Psoas muscle (tissue), 8 donors: Measurements from ENCODE around the gene VAMP2. TPM values are rescaled to one million over a fixed set of nuclear protein-coding genes. Genes with fewer than 3 reads are reported as not detected.

Experiments used
- ATAC-seq, 4 donors: fragments of 200-7000 bp; cut with Tn5 transposase; one replicate each; pipeline ENCODE4 v1.9.1; 2020; ENCODE audit warnings: moderate library complexity in 3 of 4, mild to moderate bottlenecking in 2 of 4
- DNase-seq, 2 donors: peaks; one replicate each; pipeline ENCODE4 v3.0.0-alpha.2; 2020
- H3K27ac ChIP-seq: fragments of 200-600 bp; one replicate; pipeline ENCODE4 v1.8.0; 2022
- H3K27me3 ChIP-seq, 3 donors: fragments of 200-600 bp in 1 of 3; one replicate each; pipeline versions ENCODE4 v1.6.1 to v1.8.0; 2013 to 2022; ENCODE audit warnings: low read length in 2 of 3, mild to moderate bottlenecking in 2 of 3, moderate library complexity in 1 of 3; ENCODE audit not compliant: insufficient read depth in 3 of 3
- H3K36me3 ChIP-seq, 2 donors: fragments of 200-600 bp in 1 of 2; one replicate each; pipeline versions ENCODE4 v1.6.1 to v1.8.0; 2013 to 2022; ENCODE audit warnings: low read depth in 1 of 2, mild to moderate bottlenecking in 1 of 2, moderate library complexity in 1 of 2; ENCODE audit not compliant: insufficient read depth in 1 of 2
- H3K4me1 ChIP-seq: fragments of 200-600 bp; one replicate; pipeline ENCODE4 v1.8.0; 2022
- H3K4me3 ChIP-seq: fragments of 200-600 bp; one replicate; pipeline ENCODE4 v1.8.0; 2022; ENCODE audit warnings: mild to moderate bottlenecking
- H3K9me3 ChIP-seq: fragments of 200-600 bp; one replicate; pipeline ENCODE4 v1.8.0; 2022
- WGBS, 3 donors: extraction: QIAGEN DNeasy Blood & Tissue Kit; methylation state at CpG; one replicate each; pipeline versions ENCODE4 v1.1.6 to v1.1.7; 2013; 5-methylcytosine and 5-hydroxymethylcytosine counted together
- intact Hi-C, 2 donors: fragments of 100-400 bp; cut with DNase I; formaldehyde crosslinking; loops; one replicate each; pipeline versions ENCODE4 v1.11.0 to v1.14.2; 2022
- polyA plus RNA-seq, 3 donors: library from polyadenylated mRNA; stranded (reverse); fragments of 200-250 nt; gene quantifications; one replicate each; pipeline ENCODE4 v1.2.3, GENCODE V29; 2013
- total RNA-seq, 4 donors: library from RNA; stranded (reverse); fragmentation: NEBNext Ultra II Directional in 2 of 4; extraction: Animal tissue kit (Norgen Biotek cat#: 25700) in 2 of 4; gene quantifications; one replicate each; pipeline versions ENCODE4 v1.2.1 to v1.2.4, GENCODE V29; 2021 to 2023
- TF ChIP-seq, protein P1 (sequence below): fragments of 200-600 bp; IDR thresholded peaks from one replicate; pipeline ENCODE4 v1.8.0; 2022; ENCODE audit warnings: antibody characterized with exemption
- donor health status: healthy with polysubstance abuse.
- donor health status: DM: no; HTN: no; CAD: no; lungs with moderate emphysema.
- donor health status: Bipolar disorder and iron deficiency.
- donor health status: healthy.
- donor health status: DM: yes; HTN: yes; CAD: no.
- donor health status: DM: no; HTN: no; CAD: no.
- donor health status: DM: no; HTN: no; CAD: no.
- donor health status: DM: yes; HTN: yes; CAD: no.

Gene VAMP2
- total and polyA plus RNA-seq, 7 donors = 33.2 to 59.2 (median 45.1) TPM

DNA sequence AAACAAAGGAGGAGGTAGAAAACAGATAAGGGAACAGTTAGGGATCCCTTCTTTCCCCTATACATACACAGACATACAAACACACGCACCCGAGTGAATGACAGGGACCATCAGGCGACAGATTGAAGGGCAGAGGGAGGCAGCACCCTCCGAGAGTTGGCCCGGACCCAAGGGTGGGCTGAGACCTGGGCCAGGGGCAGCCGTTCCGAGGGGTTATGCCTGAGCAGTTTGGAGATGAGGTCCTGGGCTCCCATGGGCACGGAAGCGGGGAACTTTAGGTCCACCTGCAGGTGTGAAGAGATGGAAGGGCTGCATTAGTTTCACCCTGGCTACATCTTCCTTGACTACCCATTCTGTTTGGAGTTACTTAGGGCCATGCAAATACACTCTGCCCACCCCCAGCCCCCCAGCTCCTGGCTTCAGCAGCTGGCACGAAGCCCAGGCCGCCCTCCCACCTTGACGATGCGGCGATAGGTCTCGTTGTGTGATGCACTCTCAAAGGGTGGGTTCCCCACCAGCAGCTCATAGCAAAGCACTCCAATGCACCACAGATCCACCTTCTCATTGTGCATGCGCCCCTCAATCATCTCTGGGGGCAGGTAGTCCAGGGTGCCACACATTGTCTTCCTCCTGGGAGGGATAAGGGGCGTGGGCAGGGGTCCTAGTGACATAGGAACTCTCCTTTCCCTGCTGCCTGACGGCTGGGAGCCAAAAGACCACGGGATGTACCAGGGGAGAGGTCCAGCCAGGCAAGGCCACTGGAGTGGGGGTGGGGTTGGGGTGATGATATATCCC is 42.2 kb upstream of the VAMP2 start:
- no peaks in the 10 kb centered on the region for H3K9me3 ChIP-seq
- 84 to 88% (median 86%) methylated on average over 19 of the region's 19 CpGs for WGBS, 3 donors
- no peaks in the 10 kb centered on the region for H3K27me3 ChIP-seq
- TF ChIP-seq, protein P1, sequence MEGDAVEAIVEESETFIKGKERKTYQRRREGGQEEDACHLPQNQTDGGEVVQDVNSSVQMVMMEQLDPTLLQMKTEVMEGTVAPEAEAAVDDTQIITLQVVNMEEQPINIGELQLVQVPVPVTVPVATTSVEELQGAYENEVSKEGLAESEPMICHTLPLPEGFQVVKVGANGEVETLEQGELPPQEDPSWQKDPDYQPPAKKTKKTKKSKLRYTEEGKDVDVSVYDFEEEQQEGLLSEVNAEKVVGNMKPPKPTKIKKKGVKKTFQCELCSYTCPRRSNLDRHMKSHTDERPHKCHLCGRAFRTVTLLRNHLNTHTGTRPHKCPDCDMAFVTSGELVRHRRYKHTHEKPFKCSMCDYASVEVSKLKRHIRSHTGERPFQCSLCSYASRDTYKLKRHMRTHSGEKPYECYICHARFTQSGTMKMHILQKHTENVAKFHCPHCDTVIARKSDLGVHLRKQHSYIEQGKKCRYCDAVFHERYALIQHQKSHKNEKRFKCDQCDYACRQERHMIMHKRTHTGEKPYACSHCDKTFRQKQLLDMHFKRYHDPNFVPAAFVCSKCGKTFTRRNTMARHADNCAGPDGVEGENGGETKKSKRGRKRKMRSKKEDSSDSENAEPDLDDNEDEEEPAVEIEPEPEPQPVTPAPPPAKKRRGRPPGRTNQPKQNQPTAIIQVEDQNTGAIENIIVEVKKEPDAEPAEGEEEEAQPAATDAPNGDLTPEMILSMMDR = no peak
- no peak overlapping the region for H3K27ac ChIP-seq
- no peak overlapping the region for H3K4me3 ChIP-seq
- no peak for DNase-seq
- H3K4me1 ChIP-seq = peaks cover 4% of the 10 kb centered on the region
- ATAC-seq = no peak
- intact Hi-C loops = no loop called here
- H3K36me3 ChIP-seq = no peaks in the 10 kb centered on the region

GRCh38 chr17:8192070-8192815 is 29.5 kb upstream of the VAMP2 start:
- ATAC-seq (peak; percentile 55 to 69 (median 62)), DNase-seq (peak; percentile 75 to 85)
- H3K4me1 ChIP-seq = peaks cover 22% of the 10 kb centered on the region
- no peaks in the 10 kb centered on the region for H3K36me3 ChIP-seq
- intact Hi-C loops = no loop called here
- peak overlapping the region; percentile 83 for H3K27ac ChIP-seq
- H3K9me3 ChIP-seq = no peaks in the 10 kb centered on the region
- TF ChIP-seq, protein P1 = no peak
- no peaks in the 10 kb centered on the region for H3K27me3 ChIP-seq
- WGBS, 3 donors = 9 to 13% (median 10%) methylated on average over 12 of the region's 12 CpGs
- peak overlapping the region; percentile 63 for H3K4me3 ChIP-seq

- Histone ChIP-seq H3K27me3 (no peaks in the 10 kb centered on the region), H3K4me1 (peaks cover 22% of the 10 kb centered on the region), H3K27ac (peak overlapping the region; percentile 96), H3K36me3 (no peaks in the 10 kb centered on the region), H3K9me3 (no peaks in the 10 kb centered on the region), H3K4me3 (peak overlapping the region; percentile 93)
- TF ChIP-seq, protein P1 = no peak
- ATAC-seq (no peak), DNase-seq (no peak)
- intact Hi-C loops = loop anchor here in 1 of 2 donors (2.0 kb wide), 1 partner anchor 58 kb away; the partner anchor contains the start of genes CTC1 and PFAS
- 41 to 44% (median 42%) methylated on average over 6 of the region's 6 CpGs for WGBS, 3 donors
These were observed 27.8 kb upstream of the VAMP2 start for GRCh38 chr17:8190506-8190905.

DNA sequence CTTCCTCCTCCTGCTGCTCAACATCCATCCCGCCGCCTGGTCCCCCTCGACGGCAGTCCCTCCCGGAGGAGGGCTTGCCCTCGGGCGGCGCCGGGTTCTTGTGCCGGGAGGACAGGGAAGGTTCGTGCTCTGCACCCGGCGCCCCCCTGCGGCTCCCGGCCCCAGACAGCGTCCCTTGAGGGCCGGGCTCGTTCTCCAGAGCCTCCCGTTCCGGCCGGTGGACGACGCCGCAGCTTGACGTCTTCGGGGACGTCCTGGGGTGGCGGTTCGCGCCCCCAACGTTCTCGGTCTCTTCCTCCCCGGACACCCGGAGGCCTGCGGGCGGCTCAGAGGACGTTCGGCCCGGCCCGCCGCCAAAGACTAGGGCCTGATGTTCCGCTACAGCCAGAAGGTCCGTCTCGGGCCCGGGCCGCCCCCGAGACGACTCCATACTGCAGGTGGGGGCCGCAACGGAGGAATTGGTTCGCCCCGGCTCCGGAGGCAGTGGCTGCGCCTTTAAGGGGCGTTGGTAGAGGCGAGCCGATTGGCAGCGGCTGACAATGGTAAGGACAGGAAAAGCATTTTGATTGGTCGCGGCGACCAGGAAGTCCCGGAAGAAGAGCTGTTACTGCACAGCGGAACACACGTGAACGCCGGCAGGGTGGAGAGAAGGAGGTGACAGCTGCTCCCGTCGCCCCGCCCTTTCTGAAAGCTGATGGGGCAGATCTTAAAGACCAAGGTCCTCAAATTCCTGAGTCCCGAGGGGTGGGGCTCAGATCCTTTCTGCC is 27.1 kb upstream of the VAMP2 start, which contains the start of gene BORCS6:
Gene BORCS6, minus strand, starts transcription at position 470 of the 767 bp plus-strand sequence. Its CDS starts 40 bp downstream, at position 430.
- peak; percentile 72 to 75 (median 74) for ATAC-seq
- Histone ChIP-seq H3K4me3 (peak within 1 kb of the TSS; percentile 93), H3K27me3 (no peaks in the 10 kb centered on the region), H3K4me1 (peaks cover 22% of the 10 kb centered on the region), H3K36me3 (no peaks in the 10 kb centered on the region), H3K9me3 (no peaks in the 10 kb centered on the region), H3K27ac (peak within 1 kb of the TSS; percentile 96)
- intact Hi-C loops = loop anchor here in 1 of 2 donors (2.0 kb wide), 1 partner anchor 59 kb away; the partner anchor contains the start of genes CTC1 and PFAS
- peak; percentile 97 to 99 for DNase-seq
- WGBS, 3 donors = 0% methylated on average over 49 to 70 of the region's 70 CpGs
- TF ChIP-seq, protein P1 = no peak
